Fibroblast of pulmonary artery (primary cell): ENCODE data around the gene ASS1.

Experiments used
- DNase-seq: peaks from one replicate; pipeline ENCODE4 v3.0.0-alpha.2; 2010; ENCODE audit warnings: low read depth
- H3K4me3 ChIP-seq: replicated peaks from 2 replicates; pipeline ENCODE4 v1.5.1; 2011; ENCODE audit warnings: low read depth, mild to moderate bottlenecking, control low read depth, low read length, moderate library complexity
- TF ChIP-seq, protein P1 (sequence below): IDR thresholded peaks from 2 replicates; pipeline ENCODE4 v1.5.1; 2011; ENCODE audit warnings: mild to moderate bottlenecking, control low read depth, low read length, inconsistent platforms; ENCODE audit errors: missing control alignments

ASS1 gene

DNA sequence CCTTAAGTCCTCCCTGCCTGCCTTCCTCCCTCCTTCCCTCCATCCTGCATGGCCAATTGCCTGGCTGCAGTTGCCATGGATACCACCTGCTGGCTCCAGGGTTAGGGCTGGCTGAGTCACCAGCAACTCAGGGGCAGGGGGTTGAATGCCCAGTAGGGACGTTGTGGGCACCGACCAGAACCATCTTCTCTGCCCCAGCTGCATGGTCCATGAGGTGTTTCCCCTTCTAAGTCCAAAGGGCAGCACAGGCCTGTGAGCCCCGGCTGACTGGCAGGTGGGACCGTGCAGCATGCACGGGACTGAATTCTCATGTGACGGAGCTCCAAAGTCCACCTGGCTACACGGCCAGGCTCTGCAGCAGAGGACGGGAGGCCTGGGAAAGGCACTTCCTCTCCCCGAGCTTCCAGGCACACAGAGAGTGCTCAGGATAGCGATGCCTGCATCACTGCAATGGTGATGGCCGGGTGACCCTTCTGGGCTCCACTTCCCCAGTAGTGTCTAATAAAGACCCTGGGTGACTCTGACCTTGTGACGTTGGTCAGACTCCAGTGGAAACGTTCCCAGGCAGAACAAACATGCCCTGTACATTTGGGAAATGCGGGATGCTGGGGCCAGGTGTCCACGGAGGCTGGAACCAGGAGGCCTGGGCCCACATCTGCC lies 5.7 kb downstream of the ASS1 start:
- TF ChIP-seq, protein P1, sequence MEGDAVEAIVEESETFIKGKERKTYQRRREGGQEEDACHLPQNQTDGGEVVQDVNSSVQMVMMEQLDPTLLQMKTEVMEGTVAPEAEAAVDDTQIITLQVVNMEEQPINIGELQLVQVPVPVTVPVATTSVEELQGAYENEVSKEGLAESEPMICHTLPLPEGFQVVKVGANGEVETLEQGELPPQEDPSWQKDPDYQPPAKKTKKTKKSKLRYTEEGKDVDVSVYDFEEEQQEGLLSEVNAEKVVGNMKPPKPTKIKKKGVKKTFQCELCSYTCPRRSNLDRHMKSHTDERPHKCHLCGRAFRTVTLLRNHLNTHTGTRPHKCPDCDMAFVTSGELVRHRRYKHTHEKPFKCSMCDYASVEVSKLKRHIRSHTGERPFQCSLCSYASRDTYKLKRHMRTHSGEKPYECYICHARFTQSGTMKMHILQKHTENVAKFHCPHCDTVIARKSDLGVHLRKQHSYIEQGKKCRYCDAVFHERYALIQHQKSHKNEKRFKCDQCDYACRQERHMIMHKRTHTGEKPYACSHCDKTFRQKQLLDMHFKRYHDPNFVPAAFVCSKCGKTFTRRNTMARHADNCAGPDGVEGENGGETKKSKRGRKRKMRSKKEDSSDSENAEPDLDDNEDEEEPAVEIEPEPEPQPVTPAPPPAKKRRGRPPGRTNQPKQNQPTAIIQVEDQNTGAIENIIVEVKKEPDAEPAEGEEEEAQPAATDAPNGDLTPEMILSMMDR: no peak
- H3K4me3 ChIP-seq: no peak overlapping the region
- no peak for DNase-seq

DNA sequence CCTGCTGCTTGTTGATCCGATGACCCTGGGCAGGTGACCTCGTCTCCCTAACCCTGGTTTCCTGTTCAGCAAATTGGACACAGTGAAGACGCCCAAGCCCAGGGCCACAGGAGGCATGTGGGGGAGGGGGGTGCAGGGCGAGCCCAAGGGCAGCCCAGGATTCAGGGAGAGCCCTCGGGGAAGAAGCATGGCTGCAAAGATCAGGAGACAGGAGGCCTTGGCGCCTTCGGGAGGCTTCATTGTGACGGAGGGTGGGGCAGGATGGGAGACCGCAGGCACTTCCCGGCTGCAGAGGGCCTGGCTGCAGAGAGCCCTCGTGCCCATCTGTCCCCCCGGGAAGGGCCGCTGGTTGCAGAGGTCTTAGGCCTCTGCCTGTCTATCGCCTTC lies 6.2 kb downstream of the ASS1 start:
- TF ChIP-seq, protein P1: no peak
- no peak for DNase-seq
- H3K4me3 ChIP-seq: no peak overlapping the region

DNA sequence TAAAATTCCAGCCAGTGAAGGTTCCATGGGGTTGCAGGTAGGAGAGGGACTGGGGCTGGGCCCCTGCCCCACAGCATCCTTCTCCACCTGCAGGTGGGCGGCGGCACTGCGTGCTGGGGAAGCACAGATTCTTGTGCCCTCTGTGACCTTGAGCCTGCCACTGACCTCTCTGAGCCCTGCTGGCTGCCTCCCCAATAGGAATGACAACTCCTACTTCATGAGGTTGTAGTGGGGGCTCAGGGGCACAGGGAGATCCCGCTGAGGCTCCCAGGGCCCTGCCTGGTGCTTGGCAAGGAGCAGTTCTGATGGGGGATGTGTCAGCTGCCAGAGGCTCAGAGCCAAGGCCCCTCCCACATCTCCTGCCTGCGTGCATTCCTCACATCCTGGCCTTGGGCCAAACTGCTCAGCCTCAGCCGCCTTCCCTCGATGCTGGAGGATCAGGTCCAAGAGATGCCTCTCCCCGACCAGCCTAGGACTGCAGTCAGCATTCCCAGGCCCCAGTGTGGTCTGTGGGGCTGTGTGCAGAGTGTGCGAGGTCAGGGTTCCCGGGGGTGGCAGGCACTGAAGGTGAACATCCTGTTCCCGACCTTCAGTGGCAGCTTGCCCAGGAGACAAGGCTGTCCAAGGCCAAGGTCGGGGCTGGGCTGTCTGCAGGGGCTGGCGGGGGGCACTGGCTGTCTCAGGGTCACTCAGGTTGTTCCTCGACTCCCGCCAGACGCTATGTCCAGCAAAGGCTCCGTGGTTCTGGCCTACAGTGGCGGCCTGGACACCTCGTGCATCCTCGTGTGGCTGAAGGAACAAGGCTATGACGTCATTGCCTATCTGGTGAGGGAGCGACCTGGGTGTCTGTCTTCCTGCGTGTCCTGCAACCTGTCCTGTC lies 7.0 kb downstream of the ASS1 start:
- peak; percentile 98 for DNase-seq
- H3K4me3 ChIP-seq: no peak overlapping the region
- TF ChIP-seq, protein P1: peak; percentile 57

DNA sequence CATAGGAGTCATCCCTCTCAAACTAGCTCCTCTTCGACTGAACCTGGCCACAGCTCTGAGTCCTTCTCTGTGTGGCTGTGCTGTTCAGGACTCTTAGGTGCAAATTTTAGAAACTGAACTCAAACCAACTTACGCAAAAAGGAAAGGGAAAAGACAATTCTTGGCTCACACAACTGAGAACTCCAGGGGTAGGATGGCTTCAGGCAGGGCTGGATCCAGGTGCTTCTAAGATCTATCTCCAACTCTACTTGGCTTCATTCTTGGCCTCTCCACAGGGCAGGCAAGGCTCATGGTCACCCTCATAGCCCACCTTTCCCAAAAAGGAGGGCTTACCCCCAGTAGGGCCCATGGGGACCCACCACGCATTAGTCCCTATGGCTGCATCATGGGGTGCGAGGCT lies 8.1 kb downstream of the ASS1 start:
- TF ChIP-seq, protein P1: no peak
- no peak overlapping the region for H3K4me3 ChIP-seq
- no peak for DNase-seq

DNA sequence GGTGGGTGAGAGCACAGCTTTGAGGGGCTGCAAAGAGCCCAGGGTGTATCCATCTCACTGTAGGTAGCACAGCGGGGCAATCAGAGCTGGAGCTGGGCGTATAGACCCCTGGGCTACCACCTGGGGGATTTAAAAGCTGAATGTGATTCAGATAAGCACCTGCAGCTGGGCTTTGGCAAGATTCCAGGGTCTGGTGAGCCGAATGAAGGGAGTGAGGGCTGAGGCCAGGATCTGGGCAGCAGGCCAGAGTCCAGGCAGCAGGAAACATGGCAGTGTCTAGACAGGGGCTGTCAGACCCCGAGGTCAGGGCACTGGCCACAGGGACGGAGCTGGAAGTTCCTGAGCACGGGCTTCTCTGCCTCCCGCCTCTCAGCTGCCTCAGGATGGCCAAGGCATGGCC lies 8.7 kb downstream of the ASS1 start:
- no peak overlapping the region for H3K4me3 ChIP-seq
- peak; percentile 74 for DNase-seq
- TF ChIP-seq, protein P1: no peak

DNA sequence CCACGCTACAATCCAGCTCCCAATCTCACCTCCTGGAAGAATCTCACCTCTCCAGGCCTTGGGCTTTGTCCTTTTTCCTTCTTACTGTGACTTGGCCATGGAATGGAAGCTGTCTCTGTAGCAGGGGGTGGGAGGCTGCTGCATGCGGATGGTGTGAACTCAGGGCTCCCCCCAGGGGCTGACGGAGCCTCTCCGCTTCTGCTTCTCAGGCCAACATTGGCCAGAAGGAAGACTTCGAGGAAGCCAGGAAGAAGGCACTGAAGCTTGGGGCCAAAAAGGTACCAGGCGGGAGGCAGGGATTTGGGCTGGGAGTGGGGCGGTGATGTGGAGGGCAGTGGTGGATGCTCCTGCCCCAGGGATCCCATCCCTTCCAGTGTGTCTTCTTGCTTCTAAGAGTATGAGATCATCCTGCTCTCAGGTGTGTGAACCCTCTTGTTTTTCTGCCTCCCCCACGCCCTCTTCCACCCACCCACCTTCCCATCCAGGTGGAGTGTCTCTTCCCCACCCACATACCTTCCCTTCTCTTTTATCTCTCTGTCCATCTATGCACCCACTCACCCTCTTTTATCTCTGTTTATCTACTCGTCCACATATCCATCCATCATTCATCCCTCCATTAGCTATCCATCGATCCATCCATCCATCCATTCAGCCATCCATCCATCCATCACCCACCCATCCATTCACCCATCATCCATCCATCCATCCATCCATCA lies 9.5 kb downstream of the ASS1 start:
- H3K4me3 ChIP-seq: no peak overlapping the region
- TF ChIP-seq, protein P1: no peak
- DNase-seq: no peak
